Stimulated activated CD4-positive, alpha-beta T cell treated with anti-CD3 and anti-CD28 coated beads, Interleukin-4, amount 100 ng/mL, for 1 hour (primary cell): ENCODE data around the gene WWP2.

Experiments
- DNase-seq: peaks from one replicate; pipeline ENCODE4 v3.0.0-alpha.2; 2020

Gene WWP2

DNA sequence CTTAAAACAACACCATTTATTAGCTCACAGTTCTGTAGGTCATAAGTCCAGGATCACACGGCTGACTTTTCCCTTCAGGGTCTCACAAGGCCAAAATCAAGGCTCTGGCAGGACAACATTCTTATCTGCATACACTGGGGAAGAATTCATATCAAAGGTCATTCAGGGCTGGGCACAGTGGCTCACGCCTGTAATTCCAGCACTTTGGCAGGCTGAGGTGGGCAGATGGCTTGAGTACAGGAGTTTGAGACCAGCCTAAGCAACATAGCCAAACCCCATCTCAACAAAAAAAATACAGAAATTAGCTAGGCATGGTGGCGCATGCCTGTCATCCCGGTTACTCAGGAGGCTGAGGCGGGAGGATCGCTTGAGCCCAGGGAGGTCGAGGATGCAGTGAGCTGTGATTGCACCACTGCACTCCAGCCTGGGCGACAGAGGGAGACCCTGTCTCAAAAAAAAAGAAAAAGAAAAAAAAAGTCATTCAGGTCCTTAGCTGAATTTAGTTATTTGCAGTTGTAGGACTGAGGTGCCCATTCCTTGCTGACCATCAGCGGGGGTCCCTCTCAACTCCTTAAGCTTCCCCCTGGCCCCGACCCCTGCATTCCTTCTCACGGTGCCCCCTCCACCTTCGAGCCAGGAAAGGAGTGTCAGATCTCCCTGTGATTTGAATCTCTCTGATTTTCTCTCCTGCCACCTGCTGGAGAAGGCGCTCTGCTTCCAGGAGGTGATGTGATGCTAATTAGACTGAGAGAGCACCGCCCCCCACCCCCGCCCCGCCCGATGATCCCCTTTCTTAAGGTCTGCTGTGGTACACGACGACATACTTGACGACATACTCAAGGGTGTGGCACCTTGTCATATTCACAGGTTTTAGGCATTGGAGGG lies 97.2 kb downstream of the WWP2 start:
- no peak for DNase-seq

DNA sequence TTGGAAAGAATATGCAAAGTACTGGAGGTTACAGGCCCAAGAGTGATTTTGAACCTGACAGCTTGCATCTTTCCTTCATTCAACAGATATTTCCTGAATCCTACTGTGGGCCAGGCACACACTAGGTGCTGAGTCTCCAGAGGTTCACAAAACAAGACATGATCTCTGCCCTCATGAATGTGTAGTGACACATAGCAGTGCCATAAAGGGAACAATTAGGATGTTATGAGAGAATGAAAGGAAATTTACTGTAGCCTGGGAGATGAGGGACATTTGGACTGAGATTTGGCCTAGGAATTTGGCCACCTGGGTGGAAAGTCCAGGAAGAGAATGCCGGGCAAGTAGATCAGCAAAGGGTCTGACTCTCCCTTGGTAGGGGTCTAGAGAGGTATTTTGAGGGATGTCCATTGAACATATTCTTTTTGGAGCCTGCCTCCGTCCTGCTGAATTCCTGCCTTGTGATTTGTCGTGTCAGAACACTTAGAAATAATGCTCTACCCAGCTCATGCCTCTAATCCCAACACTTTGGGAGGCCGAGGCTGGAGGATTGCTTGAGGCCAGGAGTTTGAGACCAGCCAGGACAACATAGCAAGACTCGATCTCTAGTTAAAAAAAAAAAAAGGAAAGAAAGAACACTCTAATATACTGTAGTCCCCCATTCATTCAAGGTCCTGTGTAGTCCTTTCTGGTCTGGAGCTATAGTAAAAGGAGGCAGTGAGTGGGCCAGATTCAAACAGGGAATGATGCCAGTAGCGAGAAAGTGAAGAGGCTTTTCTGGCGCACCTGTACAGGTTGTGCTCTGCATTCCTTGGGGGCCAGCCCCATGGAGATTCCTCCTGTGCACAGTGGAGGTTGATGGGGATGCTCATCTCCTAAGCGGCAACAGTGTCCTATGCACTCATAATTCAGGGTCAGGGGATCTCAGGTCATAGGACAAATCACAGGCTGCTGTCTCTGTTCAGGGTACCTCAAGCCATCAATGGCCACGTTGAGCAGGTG lies 98.4 kb downstream of the WWP2 start:
- DNase-seq, result no peak

DNA sequence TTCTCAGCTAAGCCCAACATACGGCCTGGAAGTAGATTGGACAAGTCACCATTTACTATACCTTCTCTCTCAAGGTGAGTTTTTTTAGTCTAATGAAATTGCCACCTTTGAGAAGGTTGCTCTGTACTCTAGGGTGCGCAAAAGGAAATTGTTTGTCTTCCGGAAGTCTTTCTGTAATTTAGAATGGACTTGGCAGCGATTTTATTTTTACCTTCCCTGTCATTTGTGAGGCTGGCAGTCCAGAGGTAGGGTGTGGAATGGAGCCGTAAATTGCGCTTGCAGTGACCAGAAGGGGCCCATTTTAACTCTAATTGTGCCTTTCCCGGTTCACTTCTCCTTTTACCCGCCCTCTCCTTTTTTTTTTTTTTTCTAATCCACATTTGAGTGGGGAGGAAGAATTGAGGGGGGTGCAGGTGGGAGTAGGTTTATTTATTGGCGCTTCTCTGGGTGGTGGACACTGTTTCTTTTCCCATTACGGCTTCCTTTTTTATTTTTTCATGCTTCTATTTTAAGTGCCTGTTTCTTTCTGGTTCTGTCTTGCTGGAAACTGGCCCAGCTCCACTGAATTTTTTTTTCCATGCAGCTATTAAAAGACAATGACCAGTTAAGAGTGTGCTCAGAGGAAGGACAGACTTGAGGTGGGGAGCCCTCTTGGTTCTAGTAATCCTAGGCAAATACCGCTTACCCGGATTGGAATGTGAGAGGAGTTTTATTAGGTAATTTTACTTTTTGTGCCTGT lies 99.3 kb downstream of the WWP2 start:
- DNase-seq, result no peak

DNA sequence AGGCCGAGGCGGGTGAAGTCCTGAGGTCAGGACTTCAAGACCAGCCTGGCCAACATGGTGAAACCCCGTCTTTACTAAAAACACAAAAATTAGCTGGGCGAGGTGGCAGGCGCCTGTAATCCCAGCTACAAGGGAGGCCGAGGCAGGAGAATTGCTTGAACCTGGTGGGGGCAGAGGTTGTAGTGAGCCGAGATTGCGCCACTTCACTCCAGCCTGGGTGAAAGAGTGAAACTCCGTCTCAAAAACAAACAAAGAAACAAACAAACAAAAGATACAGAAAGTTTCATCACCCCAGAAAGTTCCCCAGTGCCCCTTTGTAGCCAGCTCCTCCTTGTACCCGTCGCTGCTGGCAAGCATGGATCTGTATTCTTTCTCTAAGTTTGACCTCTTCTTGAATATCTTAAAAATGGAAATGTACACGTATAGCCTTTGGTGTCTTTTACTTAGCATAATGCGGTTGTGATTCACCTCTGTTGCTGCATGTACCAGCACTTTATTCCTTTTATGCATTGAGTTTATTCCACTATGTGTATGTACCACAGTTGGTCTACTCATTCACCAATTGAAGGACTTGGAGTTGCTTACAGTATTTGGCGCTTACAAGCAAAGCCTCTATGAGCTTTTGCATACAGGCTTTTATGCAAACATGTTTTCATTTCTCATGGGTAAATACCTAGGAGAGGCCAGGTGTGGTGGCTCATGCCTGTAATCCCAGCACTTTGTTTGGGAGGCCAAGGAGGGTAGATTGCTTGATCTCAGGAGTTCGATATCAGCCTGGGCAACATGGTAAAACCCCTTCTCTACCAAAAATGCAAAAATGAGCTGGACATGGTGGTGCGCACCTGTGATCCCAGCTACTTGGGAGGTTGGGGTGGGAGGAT lies 101.5 kb downstream of the WWP2 start:
- no peak for DNase-seq

DNA sequence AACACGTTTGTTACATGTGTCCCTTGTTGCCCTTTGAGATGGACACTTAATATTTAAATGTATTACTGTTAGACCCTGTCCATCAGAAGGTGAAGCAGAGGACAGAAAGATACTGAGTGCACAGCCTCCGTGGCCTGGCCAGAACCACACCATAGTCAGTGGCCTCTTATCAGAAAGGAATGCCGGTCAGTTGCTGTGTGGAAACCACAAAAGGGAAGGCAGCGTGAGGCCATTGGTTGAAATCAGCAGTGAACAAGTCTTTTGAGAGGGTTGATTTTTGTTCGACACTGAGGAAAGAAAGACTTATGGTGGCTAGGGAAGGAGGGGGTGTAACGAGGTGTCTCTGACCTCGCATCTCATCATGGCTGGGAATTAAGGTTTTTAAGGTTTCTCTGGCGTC lies 103.6 kb downstream of the WWP2 start:
- no peak for DNase-seq

DNA sequence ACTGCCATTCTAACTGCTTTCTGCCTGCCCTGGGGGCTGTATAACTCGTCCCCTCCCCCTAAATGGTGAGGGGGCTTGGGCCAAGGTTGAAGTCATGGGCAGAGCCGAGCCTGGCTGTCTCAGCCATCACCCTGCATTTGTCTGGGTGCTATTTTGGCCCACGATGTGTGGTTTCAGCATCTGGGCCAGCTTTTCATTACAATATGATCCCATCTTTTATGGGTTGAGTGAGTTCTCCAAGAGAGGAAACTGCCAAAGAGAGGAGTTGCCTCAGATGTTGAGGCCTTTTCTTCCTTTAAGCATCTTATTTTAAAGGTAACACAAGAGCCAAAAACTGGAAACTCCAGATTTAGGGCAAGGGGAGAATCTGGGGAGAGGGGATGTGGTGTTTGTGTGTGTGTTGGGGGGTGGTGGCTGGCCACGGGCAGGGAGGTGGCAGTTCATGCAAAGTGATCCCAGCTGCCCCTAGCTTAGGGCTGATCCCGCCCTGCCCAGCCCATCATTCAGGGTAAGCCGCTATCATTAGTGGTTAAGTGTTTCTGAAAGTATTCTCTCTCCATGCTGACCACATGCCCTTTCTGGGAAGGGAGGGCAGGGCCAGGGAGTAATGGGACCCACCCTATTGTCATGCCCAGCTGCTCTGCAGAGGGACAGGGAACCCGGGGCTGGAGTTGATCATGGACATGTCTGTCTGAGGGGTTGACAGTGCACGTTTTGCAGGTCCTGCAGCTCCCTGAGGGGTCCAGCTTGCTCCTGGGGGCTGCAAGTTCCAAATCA lies 105.8 kb downstream of the WWP2 start:
- no peak for DNase-seq

DNA sequence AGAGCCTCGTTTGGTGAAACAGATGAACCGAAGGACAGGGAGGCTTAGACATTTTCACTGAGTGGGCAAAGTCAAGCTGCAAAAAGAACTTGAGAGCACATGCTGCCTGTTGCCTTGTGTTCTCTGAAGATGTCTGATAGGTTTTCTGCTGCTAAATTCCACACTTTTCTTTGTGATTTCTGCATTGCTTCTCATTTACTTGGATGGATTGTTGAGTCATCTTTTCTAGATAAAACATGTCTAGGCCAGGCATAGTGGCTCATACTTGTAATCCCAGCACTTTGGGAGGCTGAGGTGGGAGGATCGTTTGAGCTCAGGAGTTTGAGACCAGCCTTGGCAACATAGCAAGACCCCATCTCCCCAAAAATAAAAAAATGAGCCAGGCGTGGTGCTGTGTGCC lies 108.6 kb downstream of the WWP2 start:
- no peak for DNase-seq

DNA sequence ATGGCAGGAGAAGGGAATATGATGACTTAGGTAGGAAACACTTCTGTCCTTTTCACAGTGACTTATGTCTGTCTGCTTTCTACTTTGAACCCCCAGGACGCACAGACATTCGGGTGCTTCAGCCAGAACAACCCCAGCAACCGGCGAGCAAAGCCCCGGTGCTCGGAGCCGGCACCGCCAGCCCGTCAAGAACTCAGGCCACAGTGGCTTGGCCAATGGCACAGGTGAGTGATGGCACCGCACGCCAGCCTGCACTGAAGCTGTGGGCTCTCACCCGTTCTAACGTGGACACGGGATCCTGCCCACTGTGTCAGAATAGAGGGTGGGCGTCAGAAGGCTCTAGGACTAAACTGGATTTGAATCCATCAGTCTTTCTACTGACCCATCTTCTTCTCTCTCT lies 109.6 kb downstream of the WWP2 start:
- DNase-seq, result no peak

DNA sequence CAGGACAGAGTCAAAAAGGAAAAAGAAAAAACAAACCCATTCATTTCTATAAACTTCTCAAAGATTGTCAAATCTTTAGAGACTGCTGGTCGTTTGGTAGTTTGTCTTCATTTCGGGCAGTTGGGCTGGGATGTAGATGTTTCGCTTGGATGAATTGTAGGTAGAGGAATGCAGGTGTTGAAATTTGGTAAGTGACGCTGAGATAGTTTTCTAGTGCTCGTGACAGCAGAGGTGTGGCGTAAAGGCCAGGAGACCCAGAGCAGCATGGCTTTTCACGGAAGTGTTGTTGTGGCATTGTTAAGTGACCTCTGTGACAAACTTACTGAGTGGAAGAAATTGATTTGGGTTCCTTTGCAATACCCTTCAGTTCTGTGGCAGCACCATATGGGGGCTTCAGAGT lies 110.8 kb downstream of the WWP2 start:
- no peak for DNase-seq

DNA sequence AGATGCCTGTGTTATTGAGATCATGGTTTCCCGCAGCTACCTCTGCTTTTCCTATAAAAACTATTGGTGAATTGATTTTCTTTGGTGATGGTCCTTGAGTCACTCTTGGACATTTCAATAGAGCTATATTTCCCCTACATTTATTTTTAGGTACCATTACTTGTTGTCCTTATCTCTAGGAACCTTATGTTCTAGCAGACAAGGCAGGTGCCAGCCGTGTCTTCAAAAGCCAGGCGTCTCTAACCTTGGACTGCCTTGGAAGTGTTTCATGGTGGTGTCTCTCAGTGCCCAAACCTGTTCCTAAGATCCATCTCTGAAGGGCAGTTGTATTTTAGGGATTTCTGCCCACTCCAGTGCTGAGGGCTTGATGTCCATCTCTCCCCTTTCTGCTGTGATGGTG lies 111.7 kb downstream of the WWP2 start:
- DNase-seq, result no peak

DNA sequence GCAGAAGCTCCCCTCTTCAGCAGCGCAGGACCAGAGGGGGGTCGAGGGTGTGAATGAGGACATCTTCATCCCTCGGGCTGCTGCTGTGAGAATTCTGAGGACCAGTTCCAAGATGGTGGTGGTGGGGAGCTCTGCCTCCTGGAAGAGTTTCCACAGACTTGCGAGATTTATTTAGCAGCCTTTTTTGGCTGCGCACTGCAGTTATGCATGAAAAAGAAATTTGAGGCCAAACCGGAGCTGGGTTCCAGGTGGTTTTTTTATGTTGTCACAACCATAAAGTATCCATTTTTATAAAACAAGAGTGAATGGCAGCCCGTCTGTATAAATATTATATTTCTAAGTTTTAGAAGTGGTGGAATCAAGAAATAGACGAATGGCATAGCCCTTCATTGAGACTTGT lies 112.1 kb downstream of the WWP2 start:
- no peak for DNase-seq

DNA sequence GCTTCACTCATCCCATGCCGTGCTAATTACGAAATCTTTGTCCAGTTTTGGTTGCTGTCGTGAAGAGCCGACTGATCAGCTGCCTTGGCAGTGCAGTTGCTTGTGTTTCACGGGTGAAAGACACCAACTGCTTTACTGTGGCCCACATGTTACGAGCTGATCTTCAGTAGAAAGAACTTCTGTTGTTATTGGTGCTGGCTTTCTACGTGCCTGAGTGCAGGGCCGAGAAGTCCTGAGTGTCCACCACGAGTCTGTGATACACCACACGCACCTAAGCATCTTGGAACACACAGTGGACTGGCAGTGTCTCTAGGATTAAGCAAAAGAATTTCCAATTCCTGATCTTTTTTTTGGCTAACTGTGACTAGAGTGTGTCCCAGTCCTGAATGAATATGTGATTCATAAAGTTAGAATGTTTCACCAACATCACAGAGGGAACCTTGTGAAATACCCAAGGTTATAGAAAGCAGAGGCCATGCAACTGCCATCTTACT lies 118.6 kb downstream of the WWP2 start:
- no peak for DNase-seq

DNA sequence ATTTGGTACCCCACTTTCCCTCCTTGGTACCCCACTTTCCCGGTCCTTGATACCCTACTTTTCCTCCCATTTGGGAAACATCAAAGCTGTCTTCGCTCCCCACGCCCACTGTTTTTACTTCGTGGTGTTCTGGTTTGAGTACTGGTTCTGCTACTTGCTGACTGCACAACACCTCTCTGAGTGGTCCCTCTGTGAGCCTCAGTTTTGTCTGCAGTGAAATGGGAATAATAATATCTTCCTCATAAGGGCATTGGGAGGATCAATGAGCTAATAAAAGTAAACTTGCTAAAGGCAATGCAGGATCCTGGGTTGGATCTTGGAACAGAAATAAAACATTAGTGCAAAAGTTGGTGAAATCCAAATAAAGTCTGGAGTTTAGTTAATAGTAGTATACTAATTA lies 119.0 kb downstream of the WWP2 start:
- no peak for DNase-seq

DNA sequence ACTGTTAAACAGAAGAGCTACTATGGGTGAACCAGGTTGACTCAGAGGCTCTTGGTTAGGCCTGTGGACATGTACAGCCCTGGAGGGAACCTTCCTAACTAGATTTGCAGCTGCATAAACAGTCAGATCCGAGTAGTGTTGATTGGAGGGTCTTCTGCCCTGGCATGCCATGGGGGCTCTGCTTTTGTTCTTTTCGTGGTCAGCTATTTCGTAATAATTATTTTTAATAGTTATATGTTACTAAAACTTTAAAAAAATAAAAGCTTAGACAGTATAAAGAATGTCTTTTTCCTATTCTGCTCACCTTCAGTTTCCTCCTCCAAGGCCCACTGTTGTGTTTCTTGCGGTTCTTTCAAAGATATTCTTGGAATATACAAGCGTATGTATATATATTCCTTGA lies 121.6 kb downstream of the WWP2 start:
- DNase-seq, result no peak

DNA sequence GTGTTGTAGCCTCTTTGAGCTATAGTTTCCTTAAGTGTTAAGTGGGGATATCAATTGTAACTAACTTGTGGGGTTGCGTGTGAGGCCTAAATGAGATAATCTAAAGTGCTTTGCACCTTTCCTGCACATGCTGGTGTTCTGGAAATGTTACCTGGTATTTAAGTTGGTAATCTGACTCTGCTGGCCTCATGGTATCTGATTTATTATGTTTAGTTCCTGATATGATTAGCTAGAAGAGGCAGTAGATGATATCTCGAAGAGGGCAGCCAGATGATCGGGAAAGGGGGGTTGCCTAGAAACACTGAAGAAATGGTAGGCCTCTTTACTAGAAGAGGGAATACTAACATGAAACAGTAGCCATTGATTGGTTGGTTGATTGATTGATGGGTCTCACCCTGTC lies 123.6 kb downstream of the WWP2 start:
- DNase-seq, result no peak

DNA sequence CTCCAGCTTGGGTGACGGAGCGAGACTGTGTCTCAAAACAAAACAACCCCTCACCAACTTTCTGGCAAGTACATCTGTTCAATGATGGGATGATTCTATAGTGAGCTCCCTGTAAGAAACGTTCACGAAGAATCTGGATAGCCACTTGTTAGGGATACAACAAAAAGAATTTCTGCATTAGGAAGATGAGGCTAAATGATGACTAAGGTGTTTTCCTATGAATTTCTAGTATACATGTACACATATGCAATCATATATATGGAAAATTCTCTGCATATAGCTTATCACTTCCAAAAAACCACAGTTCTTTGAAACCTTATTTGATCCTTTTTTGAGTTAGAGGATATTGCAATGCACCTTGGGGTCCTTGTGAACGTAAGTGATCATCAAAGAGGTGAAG lies 124.6 kb downstream of the WWP2 start:
- no peak for DNase-seq

DNA sequence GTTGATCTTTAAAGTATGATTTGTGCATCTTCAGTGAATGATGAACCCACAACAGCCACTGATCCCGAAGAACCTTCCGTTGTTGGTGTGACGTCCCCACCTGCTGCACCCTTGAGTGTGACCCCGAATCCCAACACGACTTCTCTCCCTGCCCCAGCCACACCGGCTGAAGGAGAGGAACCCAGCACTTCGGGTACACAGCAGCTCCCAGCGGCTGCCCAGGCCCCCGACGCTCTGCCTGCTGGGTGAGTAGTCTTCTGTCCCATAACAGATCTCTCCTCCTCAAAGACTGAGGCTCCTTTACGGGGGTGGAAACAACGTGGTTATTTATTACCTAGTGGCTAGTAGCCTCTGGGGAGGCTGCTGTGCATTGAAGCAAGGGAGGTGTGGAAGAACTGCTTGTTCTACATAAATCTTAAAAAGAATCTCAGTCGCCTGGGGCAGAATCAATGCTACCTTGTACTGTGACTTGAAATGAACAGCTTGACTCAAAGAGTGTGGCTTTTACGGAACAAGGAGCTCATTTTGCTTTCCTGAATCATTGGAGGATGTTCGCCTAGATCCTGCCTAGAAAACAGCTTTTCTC lies 126.0 kb downstream of the WWP2 start:
- DNase-seq, result no peak

DNA sequence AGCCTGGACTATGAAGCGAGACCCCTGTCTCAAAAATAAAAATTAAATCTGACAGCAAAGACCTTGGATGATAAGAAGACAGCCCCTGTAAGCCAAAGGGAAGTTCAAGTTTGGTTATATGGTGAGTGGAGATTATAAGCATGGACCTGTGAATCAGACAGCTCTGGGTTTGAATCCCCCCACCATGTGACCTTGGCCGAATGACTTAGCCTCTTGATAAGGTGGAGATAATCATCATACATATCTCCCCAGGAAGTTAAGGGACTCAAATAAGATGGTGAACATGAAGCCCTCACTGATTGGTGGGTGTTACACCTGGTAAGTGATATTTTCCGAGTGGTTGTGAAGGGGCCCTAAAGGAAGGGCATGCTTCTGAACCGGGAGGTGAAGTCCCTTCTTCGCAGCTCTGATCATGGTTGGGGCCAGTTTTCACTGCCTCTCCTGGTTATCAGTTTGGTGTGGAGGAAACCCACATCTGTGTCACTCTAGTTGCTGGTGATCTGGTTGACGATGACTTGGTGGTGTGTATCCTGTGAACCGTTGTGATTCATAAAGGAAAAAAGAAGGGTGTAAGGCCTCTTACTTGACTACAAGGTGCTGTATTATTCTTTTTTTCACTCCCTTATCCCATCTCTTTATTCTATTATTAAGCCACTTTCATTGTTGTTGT lies 127.3 kb downstream of the WWP2 start:
- no peak for DNase-seq

DNA sequence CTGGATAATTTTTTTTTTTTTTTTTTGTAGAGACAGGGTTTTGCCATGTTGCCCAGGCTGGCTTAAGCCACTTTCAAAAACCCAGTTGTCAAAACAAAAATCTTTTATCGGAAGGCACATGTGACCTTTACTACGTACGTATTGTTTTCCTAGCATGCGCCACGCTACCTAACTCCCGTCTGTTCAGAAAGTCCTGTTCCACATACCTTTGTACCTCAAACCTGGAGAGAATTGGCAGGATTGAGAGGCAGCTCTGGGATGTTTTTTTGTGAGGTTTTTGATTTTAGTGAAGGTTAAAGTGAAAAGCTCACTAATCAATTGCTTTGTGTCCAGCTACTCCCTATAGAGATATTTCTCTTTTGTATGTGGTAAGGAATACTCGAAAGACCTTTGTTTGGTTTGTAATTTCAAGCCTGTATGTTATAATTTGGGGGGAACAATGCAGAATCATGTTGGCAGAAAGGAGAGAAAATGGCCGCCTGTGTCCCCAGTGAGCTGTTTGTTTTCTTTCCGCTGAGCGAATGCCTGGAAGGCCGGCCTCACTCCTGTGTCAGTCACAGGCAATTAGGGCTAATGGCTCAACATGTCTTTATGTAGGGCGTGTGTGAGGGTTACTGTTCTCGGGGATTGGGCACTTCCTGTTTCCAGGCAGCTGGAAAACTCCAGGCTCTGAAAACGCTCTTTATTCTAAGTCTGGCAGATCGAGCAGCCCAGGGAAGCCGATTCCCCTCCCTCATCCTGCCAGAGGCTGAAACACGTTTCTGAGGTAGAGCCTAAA lies 128.2 kb downstream of the WWP2 start:
- no peak for DNase-seq
